Measurements from ENCODE around the gene PKD1.

GRCh38 chr16:2058420-2058819, 77.3 kb downstream of the PKD1 start:
- no peak for TF ChIP-seq ZNF384 (IDR thresholded peaks at IDR 0.05)
- TF ChIP-seq SP1 (IDR thresholded peaks at IDR 0.05): no peak
- TF ChIP-seq NFRKB (IDR thresholded peaks at IDR 0.05): no peak
- no peak for TF ChIP-seq FOXM1 (IDR thresholded peaks at IDR 0.05; ENCODE audit: borderline replicate concordance)
- no peak for TF ChIP-seq BHLHE40 (IDR thresholded peaks at IDR 0.05; ENCODE audit: borderline replicate concordance)
- TF ChIP-seq ELF4 (IDR thresholded peaks at IDR 0.05): no peak
- no peak for TF ChIP-seq FOXK2 (IDR thresholded peaks at IDR 0.05)
- TF ChIP-seq TARDBP (IDR thresholded peaks at IDR 0.05): no peak
